Stimulated activated CD4-positive, alpha-beta T cell treated with anti-CD3 and anti-CD28 coated beads, TNF-alpha, amount 100 ng/mL, for 48 hours (primary cell): ENCODE data around the gene UGT1A1.

Experiments used
- DNase-seq, 3 donors: peaks; one replicate each; pipeline ENCODE4 v3.0.0-alpha.2; 2020; ENCODE audit warnings: low read depth in 3 of 3

UGT1A1 gene

DNA sequence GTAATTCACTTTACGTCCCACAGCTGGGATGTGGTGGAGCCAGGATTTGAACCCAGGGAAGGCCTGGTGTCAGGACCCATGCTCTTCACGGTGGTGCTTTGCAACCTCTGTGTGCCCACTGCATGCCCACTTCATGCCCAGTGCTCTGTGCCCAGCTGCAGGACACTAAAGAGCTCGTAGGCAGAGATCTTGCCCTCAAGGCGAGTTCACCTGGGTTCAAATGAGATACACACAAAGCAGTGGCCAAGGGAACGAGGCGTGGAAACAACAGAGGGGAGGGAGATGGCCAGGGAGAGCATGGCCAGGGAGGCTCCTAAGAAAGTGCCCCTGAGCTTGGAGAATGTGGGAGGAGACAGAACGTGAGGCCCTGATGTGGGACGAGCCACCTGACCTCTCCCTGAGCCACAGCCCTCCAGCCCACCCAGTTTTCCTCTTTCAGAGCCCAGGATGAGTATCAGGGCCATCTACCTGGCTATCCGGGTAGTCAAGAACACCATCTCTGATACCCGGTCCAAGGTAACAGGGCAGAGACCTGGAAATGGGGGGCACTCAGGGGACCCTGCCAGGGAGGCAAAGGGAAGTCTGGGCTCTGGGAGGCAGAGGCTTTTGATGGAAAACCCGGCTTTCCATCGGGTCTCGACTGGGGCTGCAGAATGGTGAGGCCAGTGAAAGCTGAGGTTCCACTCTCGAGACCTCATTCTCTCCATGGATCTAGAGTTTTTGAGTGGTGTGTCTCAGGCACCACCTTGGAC lies 38.4 kb downstream of the UGT1A1 start:
- DNase-seq: no peak

DNA sequence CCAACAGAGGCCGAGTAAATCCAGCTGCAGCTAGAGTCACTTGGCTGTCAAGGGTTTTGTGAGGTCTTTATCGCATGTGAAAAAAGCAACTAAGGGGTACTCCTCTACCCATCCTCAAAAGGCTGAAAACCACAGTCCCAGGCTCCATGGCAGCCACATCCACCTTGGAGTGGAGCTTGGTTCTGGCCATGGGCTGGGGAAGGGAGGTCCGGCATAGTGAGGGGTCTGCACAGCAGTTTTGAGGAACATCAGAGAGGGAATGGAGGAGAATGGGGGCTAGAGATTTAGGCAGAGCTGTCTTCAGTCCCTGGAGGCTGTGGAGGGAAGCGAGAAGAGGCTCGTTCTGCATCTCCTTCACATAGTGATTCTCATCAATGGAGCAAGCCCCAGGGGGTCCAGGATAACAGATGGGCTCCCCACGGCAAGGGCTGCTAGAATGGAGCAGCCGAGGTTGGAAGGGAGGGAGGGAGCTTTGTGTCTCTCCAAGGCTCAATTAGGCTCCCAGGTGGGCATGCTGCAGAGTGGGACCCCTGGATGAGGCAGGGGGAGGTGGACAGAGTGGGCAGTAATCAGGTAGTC lies 39.1 kb downstream of the UGT1A1 start:
- no peak for DNase-seq

DNA sequence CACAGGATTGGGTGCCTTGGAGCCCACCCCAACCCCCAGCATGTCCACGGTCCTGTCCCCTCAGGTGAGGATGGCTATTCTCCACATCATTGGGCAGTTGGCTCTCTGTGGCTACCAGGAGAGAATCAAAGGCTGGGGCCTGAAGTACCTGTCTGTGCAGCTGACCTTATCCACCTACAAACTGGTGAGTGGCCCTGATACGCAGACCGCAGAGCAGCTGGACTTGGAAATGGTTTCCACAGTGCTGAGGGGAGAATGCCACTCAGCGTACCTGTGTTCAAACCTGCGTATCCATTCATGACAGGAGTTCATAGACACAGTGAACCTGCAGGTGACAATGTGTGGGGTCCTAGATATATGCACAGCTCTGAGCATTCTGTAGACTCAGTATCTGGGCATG lies 39.6 kb downstream of the UGT1A1 start:
- no peak for DNase-seq

GRCh38 chr2:233800208-233800607 lies 40.1 kb downstream of the UGT1A1 start:
- no peak for DNase-seq

DNA sequence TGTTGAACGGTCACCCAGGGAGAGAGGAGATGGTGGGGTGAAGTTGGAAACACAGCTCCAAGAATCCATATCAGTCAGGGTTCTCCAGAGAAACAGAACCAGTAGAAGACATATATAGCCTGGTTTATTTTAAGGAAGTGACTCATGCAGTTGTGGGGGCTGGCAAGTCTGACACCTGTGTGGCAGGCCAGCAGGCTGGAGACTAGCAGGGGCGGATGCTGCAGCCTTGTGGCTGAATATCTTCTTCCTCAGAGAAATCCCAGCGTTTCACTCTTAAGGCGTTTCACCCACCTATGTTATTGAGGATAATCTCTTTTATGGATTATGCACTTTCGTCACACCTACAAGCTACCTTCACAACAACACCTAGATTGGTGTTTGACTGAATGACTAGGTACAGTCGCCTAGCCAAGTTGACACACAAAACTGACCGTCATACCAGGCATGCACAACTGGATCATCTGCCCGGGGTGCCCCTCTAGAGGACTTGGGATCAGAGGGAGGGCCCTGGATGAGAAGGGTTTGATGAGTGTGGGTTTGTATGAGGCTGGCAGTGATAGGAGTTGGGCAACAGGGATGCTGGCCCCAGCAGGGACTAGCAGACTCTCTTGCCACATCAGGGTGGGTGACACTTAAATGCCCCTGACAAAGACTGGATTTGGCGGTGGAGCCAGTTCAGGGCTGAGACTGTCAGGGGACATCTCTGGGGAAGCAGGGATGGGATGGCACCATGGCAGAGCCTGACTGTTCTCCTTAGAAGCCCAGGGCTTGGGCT lies 41.5 kb downstream of the UGT1A1 start:
- no peak for DNase-seq

DNA sequence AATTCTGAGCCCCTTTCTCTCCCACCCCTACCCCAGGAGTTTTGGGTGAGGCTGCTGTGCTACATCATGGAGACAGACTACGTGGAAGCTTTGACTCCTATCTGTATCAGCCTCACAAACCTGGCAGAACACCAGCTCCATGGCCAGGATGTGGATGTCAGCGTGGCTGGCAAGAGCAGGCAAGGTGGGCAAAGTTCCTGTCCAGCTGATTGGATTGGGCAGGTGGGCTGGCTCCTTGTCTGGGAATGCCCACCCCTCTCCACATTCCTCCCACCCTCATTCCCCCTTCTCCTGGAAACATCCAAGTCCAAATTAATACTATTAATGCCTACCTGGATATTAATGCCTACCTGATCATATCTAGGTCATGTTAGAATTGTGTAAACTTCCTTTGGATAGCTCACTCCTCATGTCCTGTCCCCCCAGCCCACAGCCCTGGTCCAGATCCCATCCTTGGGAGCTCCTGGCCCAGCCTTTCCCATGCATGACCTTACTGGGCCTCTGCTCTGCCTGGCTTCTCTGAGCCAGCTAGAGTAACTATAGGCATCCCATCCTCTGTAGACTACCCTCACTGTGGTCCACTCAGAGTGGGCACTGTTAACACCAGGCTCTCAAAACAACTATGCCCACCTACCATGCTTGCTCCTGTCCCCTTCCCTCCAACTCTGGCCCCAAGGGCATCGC lies 42.2 kb downstream of the UGT1A1 start:
- no peak for DNase-seq

DNA sequence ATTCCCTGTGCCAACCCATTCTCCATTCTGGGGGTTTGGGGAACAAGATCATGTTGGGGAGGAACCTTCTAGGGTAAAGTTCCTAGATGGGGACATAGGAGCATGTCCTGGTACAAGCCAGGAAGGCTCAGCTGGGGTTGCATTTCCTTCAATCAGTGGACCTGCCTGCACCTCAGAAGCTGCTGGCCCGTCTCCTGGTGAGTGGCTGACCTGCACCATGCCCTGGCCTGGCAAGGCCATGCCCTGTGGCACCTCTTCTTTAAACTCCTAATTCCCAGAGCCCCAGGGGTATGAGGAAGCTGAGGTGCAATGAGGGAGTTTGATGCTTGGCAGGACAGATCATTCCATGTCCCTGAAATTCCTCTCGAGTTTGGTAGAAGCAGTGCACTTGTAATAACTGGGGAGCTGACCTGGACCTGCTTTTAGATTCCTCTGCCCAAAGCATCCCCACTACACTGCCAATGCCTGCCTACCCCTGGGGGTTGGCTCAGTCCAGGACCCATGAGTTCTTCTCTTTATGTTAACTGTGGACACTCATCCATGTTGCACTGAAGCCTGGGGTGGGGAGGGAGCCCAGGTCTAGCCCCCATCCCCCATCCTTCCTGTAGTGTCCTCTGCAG lies 43.3 kb downstream of the UGT1A1 start:
- DNase-seq: no peak

DNA sequence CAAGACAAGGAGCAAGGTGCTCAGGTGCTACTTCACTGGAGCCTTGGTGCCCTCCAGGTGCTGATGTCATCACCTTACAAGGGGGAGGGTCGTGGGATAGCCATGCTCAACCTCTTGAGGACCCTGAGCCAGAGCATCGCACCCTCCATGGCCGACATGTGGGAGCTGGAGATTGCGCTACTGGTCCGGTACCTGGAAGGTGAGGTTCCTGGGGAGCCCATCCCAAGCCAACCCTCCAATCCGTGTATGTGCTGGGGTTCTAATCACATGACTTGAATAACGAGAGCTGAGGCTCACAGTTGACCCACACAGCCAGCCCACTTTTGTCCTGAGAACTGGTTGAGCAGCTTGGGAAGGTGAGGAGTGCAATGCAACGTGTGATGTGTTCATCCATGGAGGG lies 43.9 kb downstream of the UGT1A1 start:
- no peak for DNase-seq

DNA sequence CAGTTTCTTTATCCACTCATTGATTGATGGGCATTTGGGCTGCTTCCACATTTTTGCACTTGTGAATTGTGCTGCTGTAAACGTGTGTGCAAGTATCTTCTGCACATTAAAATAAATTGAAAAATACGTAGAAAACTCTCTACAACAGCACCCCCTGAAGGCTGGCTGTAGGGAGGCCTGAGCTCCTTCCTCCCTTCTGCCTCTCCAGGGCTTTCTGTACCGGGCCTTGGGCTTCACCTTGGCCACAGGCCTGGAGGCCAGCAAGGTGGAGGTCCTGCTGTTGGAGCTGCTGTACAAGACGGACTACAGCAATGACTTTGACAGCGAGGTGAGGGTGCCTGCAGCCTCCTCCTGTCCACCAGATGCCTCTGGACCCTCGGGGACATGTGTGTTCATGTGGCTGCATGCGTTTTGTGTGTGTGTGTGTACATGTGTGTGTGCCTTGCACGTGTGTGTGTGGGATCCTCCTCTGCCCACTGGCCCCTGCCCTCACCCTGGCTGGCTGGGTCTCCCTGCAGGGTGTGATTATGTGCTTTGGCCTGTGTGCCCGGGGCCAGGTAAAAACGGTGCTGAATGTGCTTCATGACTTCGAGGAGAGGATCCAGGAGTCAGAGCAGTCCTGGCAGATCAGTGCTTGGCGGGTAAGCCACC lies 47.3 kb downstream of the UGT1A1 start:
- DNase-seq: no peak

DNA sequence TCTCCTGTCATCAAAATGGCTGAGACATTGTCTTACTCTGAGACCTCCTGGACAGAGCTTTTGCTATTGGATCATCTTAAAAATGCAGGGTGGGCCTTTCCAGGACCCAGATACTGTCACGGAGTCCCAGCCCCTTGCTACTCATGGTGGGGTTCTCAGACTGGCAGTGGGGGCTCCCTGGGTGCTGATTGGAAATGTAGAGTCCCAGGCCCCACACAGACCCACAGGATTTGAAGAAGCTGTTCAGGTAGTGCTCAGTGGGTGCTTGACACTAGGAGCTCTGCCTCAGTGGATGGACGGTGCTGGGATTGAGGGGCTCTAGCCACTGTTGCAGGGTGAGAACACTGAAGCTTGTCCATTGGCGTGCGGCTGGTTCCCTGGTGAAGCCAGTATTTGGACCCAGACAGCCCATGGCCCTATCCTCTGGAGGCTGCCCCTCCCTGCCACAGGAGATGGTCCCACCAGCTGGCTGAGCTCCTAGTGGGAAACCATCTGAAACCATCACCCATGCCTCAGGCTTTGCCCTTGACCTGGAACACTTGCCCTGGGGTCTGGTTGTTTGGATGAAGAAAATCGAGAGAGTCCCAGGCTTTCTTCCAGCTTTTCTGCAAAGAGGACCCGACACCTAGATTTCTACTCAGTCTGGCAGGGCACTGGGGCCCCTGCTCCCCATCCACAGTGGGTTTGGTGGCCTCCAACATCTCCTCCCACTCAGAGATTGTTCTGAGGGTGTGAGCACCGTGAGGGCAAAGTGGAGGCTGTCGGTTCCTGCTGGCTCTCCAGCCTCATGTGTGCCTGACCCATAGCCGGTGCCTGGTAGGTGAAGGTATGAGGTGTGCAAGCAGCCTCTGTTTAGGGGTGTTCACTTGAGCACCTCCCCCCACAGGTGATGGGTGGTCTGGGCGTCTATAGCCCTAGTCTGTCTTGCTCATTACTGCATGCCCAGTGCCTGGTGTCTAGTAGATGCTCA lies 48.2 kb downstream of the UGT1A1 start:
- no peak for DNase-seq

- no peak for DNase-seq
Observed at GRCh38 chr2:233810385-233810784, 50.3 kb downstream of the UGT1A1 start.

DNA sequence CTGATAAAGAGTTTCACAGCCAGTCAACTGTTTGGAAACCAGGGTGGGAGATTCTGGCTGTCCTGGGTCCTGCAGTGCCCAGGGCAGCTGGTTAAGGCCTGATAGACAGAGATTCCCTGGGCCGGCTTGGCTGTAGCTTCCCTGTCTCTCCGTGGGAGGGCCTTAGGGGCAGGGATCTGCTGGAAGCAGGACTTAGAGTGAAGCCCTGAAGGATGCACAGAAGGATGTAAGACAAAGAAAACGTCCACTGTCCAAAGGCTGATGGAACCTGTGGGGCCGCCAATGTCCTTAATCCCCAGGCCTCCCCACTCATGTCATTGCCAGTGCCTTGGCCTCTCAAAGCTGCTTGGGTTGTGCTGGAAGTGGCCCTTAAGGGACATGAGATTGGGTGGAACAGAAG lies 51.0 kb downstream of the UGT1A1 start:
- DNase-seq: no peak

- DNase-seq: no peak
Observed at GRCh38 chr2:233811732-233812131, 51.7 kb downstream of the UGT1A1 start.

DNA sequence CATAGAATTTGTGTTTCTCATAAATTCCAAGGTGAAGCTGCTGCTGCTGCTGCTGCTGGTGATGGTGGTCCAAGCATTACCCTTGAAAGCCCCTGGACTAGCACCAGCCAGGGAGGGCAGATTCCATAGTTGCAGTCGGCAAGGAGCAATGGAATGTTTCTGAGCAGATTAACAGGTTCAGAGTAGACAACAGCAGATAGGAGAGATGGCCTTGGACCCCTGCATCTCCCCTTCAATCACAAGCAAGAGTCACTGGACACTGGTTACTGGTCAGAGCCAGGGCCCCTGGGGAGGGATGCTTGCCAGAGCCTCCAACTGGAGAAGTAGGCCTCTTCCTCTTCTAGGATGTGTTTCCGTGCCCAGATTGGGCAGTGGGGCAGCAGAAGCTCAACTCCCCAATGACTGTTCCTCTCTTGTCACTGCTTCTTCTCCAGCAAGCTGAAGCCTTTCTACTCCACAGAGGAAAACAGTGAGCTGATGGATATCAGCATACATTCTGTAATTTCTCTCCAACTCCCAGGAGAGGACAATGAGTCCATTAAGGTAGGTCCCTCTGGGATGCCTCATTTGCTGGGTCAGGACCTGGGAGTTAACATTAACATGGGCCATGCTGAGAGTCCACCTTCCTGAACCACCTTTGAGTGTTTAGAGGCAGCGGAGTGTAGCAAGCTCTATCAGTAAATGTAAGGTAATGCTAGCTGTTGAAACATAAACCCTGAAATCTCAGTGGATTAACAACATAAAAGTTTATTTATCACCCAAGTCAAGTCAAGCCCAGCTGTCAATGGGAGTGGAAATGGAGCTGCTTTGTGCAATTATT lies 53.4 kb downstream of the UGT1A1 start:
- no peak for DNase-seq

DNA sequence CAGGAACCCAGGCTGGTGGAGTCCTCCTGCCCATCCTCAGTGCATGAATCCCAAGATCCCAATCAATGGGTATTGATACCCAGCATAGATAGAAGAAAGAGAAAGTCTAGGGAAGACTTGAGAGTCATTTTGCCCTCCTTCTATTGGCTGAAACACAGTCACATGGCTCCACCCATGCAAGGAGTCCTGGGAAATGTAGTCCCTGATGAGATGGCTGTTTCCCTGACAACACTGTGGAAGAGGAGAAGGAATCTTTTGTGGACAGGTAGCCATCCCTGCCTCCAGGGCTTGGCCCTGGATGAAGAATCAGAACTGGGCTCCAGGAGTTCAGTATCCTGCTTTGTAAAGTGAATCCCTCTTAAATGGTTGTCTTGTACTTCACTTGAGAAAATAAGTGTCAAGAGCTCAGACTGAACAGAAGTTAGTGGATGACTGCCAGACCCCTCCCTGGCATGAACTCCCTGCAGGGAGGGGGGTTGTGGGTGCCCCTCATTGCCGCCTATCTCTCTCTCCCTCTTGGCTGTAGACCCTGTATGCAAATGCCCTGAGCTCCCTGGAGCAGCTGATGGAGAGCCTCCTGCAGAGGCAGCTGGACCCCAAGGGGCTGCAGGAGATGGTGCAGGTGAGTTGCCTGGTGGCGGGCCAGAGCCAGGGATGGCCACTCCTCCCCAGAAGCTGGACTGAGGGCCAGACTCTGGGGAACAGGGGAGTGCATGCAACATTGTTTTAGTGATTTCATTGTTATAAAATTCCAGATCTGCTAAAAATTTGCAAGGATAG lies 54.2 kb downstream of the UGT1A1 start:
- DNase-seq: no peak

DNA sequence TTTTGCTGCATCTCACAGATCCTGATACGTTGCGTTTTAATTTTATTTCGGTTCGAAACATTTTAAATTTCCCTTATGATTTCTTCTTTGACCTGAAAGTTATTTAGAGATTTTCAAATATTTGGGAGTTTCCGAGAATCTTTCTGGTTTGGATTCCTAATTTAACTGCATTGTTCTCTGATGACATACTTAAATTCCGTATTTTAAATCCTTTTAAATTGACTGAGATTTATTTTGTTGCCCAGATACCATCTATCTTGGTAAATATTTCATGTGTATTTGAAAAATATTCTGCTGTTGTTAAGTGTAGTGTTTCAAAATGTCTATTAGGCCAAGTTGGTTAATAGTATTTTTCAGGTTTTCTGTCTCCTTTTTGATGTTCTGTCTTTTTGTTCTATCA lies 55.8 kb downstream of the UGT1A1 start:
- no peak for DNase-seq

DNA sequence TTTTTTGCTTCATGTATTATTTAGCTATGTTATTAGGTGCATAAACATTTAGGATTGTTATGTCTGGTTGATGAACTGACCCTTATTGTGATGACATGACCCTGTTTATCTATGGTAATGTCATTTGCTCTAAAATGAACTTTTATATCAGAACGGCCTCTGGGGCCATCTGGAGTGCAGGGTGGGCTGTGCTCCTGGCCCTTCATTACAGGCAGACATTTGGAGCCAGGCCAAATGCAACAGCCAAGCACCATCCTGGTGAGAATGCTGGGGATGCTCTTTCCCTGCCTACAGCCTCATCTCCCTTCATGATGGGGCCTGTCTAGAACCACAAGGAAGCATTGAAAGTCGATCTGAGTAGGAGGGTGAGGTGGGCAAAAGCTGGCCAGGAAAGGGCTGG lies 56.3 kb downstream of the UGT1A1 start:
- DNase-seq: no peak

DNA sequence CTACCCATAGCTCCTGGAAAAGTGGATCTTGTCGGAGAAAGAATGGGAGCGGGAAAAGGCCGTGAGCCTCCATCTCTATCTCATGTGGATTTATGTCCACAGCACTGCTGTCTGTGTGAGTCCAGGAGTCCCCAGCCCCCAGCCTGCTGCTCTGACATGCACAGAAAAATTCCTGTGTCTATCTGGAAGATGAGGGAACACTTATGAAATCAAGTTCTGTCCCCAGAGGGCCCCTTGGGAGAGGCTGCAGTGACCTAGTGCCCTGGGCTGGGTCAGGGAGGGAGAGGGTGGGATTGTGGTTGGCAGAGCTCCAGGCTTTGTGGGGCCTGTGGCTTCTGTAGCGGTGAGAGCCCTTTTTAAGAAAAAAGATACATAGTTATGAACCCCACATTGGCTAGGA lies 56.7 kb downstream of the UGT1A1 start:
- DNase-seq: no peak
